Parathyroid adenoma (tissue), 2 donors: Measurements from ENCODE around the gene ZKSCAN2.

Source experiments
- H2AFZ ChIP-seq: fragments of 300-600 bp; sonication (generic); one replicate; pipeline ENCODE4 v1.7.0; 2017; ENCODE audit warnings: antibody characterized with exemption, mild to moderate bottlenecking
- H3K27ac ChIP-seq: fragments of 300-600 bp; sonication (generic); one replicate; pipeline ENCODE4 v1.7.0; 2017
- H3K27me3 ChIP-seq: fragments of 300-600 bp; sonication (generic); one replicate; pipeline ENCODE4 v1.7.0; 2017; ENCODE audit warnings: low read length; ENCODE audit not compliant: control insufficient read depth, insufficient read depth
- H3K36me3 ChIP-seq: fragments of 300-600 bp; sonication (generic); one replicate; pipeline ENCODE4 v1.7.0; 2017; ENCODE audit warnings: low read length; ENCODE audit not compliant: control insufficient read depth, insufficient read depth
- H3K4me1 ChIP-seq: fragments of 300-600 bp; sonication (generic); one replicate; pipeline ENCODE4 v1.7.0; 2017; ENCODE audit warnings: control low read depth
- H3K4me2 ChIP-seq: fragments of 300-600 bp; sonication (generic); one replicate; pipeline ENCODE4 v1.7.0; 2017; ENCODE audit warnings: low read length
- H3K4me3 ChIP-seq: fragments of 300-600 bp; sonication (generic); one replicate; pipeline ENCODE4 v1.7.0; 2017; ENCODE audit warnings: low read depth, low read length
- H3K79me2 ChIP-seq: fragments of 300-600 bp; sonication (generic); one replicate; pipeline ENCODE4 v1.7.0; 2017; ENCODE audit warnings: control low read depth
- H3K9ac ChIP-seq: fragments of 300-600 bp; sonication (generic); one replicate; pipeline ENCODE4 v1.7.0; 2017; ENCODE audit warnings: mild to moderate bottlenecking
- H3K9me3 ChIP-seq: fragments of 300-600 bp; sonication (generic); one replicate; pipeline ENCODE4 v1.7.0; 2017; ENCODE audit warnings: low read length; ENCODE audit not compliant: control insufficient read depth
- TF ChIP-seq, protein P1 (sequence below): fragments of 300-600 bp; sonication (generic); IDR thresholded peaks from one replicate; pipeline ENCODE4 v1.7.0; 2017; ENCODE audit warnings: antibody characterized with exemption, mild to moderate bottlenecking
- donor health status: primary hyperparathyroidism.

Gene ZKSCAN2

DNA sequence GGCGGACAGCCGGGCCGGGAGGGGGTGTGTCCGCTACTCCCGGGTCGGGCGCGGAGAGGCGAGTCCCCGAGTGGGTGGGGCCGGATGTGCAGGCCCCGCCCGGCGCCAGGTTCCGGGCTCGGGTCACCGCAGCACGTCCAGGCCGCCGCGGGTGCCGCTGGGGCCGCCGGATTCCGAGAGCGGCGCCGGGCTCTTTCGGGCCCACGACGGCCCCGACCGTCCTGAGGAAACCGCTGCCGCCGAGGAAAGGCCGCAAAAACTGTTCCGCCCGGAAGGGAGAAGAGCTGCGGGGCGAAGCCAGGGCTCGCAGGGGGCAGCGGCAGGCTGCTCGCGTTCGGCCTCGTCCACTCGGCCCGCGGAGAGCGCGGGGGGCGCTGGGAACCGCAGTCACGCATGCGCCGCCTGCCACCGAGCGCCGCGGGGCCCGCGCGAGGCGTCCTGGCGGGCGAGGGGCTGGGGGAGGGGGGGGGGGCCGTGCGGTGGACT, at the start of gene ZKSCAN2:
TSS of gene ZKSCAN2 (minus strand) at position 376 of the 486 bp plus-strand sequence. CDS start 718 bp downstream, outside the sequence.
- Histone ChIP-seq H2AFZ (peak within 1 kb of the TSS; percentile 99), H3K9me3 (no peaks in the 10 kb centered on the region), H3K9ac (peak within 1 kb of the TSS; percentile 97), H3K27me3 (no peaks in the 10 kb centered on the region), H3K79me2 (peaks cover 2% of the 10 kb centered on the region), H3K36me3 (no peaks in the 10 kb centered on the region), H3K4me1 (peaks cover 18% of the 10 kb centered on the region), H3K4me3 (peak within 1 kb of the TSS; percentile 91), H3K4me2 (peak within 1 kb of the TSS; percentile 98), H3K27ac (peak within 1 kb of the TSS; percentile 98)
- TF ChIP-seq, protein P1, sequence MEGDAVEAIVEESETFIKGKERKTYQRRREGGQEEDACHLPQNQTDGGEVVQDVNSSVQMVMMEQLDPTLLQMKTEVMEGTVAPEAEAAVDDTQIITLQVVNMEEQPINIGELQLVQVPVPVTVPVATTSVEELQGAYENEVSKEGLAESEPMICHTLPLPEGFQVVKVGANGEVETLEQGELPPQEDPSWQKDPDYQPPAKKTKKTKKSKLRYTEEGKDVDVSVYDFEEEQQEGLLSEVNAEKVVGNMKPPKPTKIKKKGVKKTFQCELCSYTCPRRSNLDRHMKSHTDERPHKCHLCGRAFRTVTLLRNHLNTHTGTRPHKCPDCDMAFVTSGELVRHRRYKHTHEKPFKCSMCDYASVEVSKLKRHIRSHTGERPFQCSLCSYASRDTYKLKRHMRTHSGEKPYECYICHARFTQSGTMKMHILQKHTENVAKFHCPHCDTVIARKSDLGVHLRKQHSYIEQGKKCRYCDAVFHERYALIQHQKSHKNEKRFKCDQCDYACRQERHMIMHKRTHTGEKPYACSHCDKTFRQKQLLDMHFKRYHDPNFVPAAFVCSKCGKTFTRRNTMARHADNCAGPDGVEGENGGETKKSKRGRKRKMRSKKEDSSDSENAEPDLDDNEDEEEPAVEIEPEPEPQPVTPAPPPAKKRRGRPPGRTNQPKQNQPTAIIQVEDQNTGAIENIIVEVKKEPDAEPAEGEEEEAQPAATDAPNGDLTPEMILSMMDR: no peak

- Histone ChIP-seq H2AFZ (no peak overlapping the region), H3K79me2 (no peaks in the 10 kb centered on the region), H3K9me3 (no peaks in the 10 kb centered on the region), H3K9ac (no peak overlapping the region), H3K36me3 (no peaks in the 10 kb centered on the region), H3K27me3 (no peaks in the 10 kb centered on the region), H3K4me1 (no peaks in the 10 kb centered on the region), H3K27ac (no peak overlapping the region), H3K4me3 (no peak overlapping the region), H3K4me2 (no peak overlapping the region)
- TF ChIP-seq, protein P1: no peak
Observed at GRCh38 chr16:25299792-25300590, 42.3 kb upstream of the ZKSCAN2 start.

GRCh38 chr16:25298165-25298872, 40.7 kb upstream of the ZKSCAN2 start:
- no peak overlapping the region for H3K4me3 ChIP-seq
- H3K79me2 ChIP-seq: no peaks in the 10 kb centered on the region
- no peak overlapping the region for H3K9ac ChIP-seq
- H3K4me2 ChIP-seq: no peak overlapping the region
- H2AFZ ChIP-seq: no peak overlapping the region
- H3K4me1 ChIP-seq: no peaks in the 10 kb centered on the region
- no peak overlapping the region for H3K27ac ChIP-seq
- H3K9me3 ChIP-seq: no peaks in the 10 kb centered on the region
- TF ChIP-seq, protein P1: no peak
- H3K36me3 ChIP-seq: no peaks in the 10 kb centered on the region
- no peaks in the 10 kb centered on the region for H3K27me3 ChIP-seq

- Histone ChIP-seq H3K27ac (no peak overlapping the region), H3K79me2 (no peaks in the 10 kb centered on the region), H3K27me3 (no peaks in the 10 kb centered on the region)
Observed at GRCh38 chr16:25297151-25297787, 39.6 kb upstream of the ZKSCAN2 start.

More at GRCh38 chr16:25297151-25297787, 39.6 kb upstream of the ZKSCAN2 start:
- H3K9me3 ChIP-seq: no peaks in the 10 kb centered on the region
- H3K4me2 ChIP-seq: no peak overlapping the region
- no peaks in the 10 kb centered on the region for H3K36me3 ChIP-seq
- H2AFZ ChIP-seq: no peak overlapping the region
- no peak overlapping the region for H3K4me3 ChIP-seq
- H3K9ac ChIP-seq: no peak overlapping the region
- TF ChIP-seq, protein P1: no peak
- no peaks in the 10 kb centered on the region for H3K4me1 ChIP-seq
